Panc1 (cell line): ENCODE results near the gene SLC35F1. TPM values are rescaled to one million over a fixed set of nuclear protein-coding genes. Genes with fewer than 3 reads are reported as not detected.

Experiments
- ATAC-seq: fragments of 200-7000 bp; cut with Tn5 transposase; 2 replicates; pipeline ENCODE4 v1.9.1; 2020; ENCODE audit warnings: mild to moderate bottlenecking, moderate library complexity
- BruUV-seq: library from RNA; stranded (reverse); fragments of 400-500 nt; replicated peaks from 2 replicates; lab custom pipeline; 2021; lab: Mats Ljungman, UMichigan
- CTCF ChIA-PET: fragments of 300-600 bp; sonication (Branson Sonifier 250); formaldehyde crosslinking; loops from one replicate; lab custom pipeline; 2022; ENCODE audit warnings: antibody characterized with exemption; lab: Charles Lee
- POLR2A ChIA-PET: fragments of 300-600 bp; sonication (Branson Sonifier 250); formaldehyde crosslinking; loops from one replicate; lab custom pipeline; 2022; ENCODE audit warnings: antibody characterized with exemption; lab: Charles Lee
- DNase-seq: peaks from one replicate; pipeline ENCODE4 v3.0.0-alpha.2; 2010; ENCODE audit warnings: low read depth, low spot score
- H3K27ac ChIP-seq: 2 replicates; pipeline ENCODE4 v1.5.1; 2011; ENCODE audit warnings: mild to moderate bottlenecking, low read length, inconsistent platforms
- H3K27me3 ChIP-seq: fragments of 200-500 bp; sonication (Bioruptor generic); 2 replicates; pipeline ENCODE4 v1.6.0; 2014; ENCODE audit warnings: low read length, inconsistent platforms; ENCODE audit not compliant: control insufficient read depth, insufficient read depth
- H3K36me3 ChIP-seq: fragments of 200-500 bp; sonication (Bioruptor generic); 2 replicates; pipeline ENCODE4 v1.5.1; 2014; ENCODE audit warnings: inconsistent platforms, mild to moderate bottlenecking, low read length, moderate library complexity; ENCODE audit not compliant: control insufficient read depth, insufficient read depth
- H3K4me1 ChIP-seq: 2 replicates; pipeline ENCODE4 v1.5.1; 2011; ENCODE audit warnings: inconsistent platforms, mild to moderate bottlenecking, low read length, moderate library complexity; ENCODE audit not compliant: control insufficient read depth, insufficient read depth
- H3K4me3 ChIP-seq, 2 experiments: 2 replicates each; pipeline ENCODE4 v1.5.1; 2011 to 2012; ENCODE audit warnings: low read depth in 2 of 2, low read length in 2 of 2, mild to moderate bottlenecking in 2 of 2, inconsistent platforms in 1 of 2, moderate library complexity in 1 of 2
- H3K9me3 ChIP-seq: fragments of 200-500 bp; sonication (Bioruptor generic); 2 replicates; pipeline ENCODE4 v1.5.1; 2014; ENCODE audit warnings: low read depth, mild to moderate bottlenecking, inconsistent platforms, low read length, moderate library complexity; ENCODE audit not compliant: control insufficient read depth, insufficient read depth
- CTCF ChIP-seq: fragments of 450-650 bp; IDR thresholded peaks from 2 replicates; pipeline ENCODE4 v1.5.1; 2017; ENCODE audit warnings: mild to moderate bottlenecking
- POLR2AphosphoS5 ChIP-seq: IDR thresholded peaks from 2 replicates; pipeline ENCODE4 v1.6.1; 2012; ENCODE audit warnings: mild to moderate bottlenecking, low read depth, low read length, moderate library complexity
- REST ChIP-seq, 2 experiments: IDR thresholded peaks; 2 replicates each; pipeline ENCODE4 v1.6.1; 2011 to 2012; ENCODE audit warnings: low read depth in 2 of 2, control low read depth in 1 of 2, low read length in 1 of 2, mild to moderate bottlenecking in 1 of 2, moderate library complexity in 1 of 2; ENCODE audit not compliant: insufficient read depth in 1 of 2
- SIN3A ChIP-seq: IDR thresholded peaks from 2 replicates; pipeline ENCODE4 v1.6.1; 2012; ENCODE audit warnings: low read depth, mild to moderate bottlenecking, low read length, moderate library complexity, borderline replicate concordance; ENCODE audit not compliant: insufficient read depth
- TCF7L2 ChIP-seq: IDR thresholded peaks from 2 replicates; pipeline ENCODE4 v1.6.1; 2011; ENCODE audit warnings: mild to moderate bottlenecking, low read depth, low read length, inconsistent platforms
- in situ Hi-C: cut with HindIII; loops from 2 replicates; pipeline ENCODE4 v1.10.0; 2016; ENCODE audit warnings: low sequenced_read_pairs, low pct_unique_long_range_greater_than_20kb
- intact Hi-C: fragments of 100-400 bp; cut with micrococcal nuclease; formaldehyde crosslinking; loops from one replicate; pipeline ENCODE4 v1.10.0; 2022; ENCODE audit not compliant: unreplicated experiment
- total RNA-seq: library from RNA; stranded (reverse); gene quantifications from one replicate; pipeline ENCODE4 v1.2.1, GENCODE V29; 2021; ENCODE audit not compliant: unreplicated experiment

Gene SLC35F1
- total RNA-seq, 1 experiment from 2014 or later = not detected

GRCh38 chr6:118083711-118084110, 176.6 kb downstream of the SLC35F1 start:
- no peak overlapping the region for H3K27ac ChIP-seq
- intact Hi-C loops (no loop called here), in situ Hi-C loops (no loop called here)
- H3K27me3 ChIP-seq = no peaks in the 10 kb centered on the region
- BruUV-seq = no TSS peak
- no peak for TF ChIP-seq REST (IDR thresholded peaks at IDR 0.05; ENCODE audit: insufficient read depth in 1 of 2, low read depth in 2 of 2, low read length in 1 of 2)
- TF ChIP-seq CTCF = no peak
- TF ChIP-seq SIN3A = no peak
- no peak for TF ChIP-seq TCF7L2
- no peak for TF ChIP-seq POLR2AphosphoS5
- DNase-seq (no peak), ATAC-seq (no peak)
- ChIA-PET POLR2A (no interaction called here), CTCF (no interaction called here)
- H3K9me3 ChIP-seq = no peaks in the 10 kb centered on the region
- no peaks in the 10 kb centered on the region for H3K4me1 ChIP-seq
- H3K4me3 ChIP-seq = no peak overlapping the region
- H3K36me3 ChIP-seq = no peaks in the 10 kb centered on the region

GRCh38 chr6:118085665-118086064, 178.6 kb downstream of the SLC35F1 start:
- TF ChIP-seq SIN3A = no peak
- no peak for TF ChIP-seq POLR2AphosphoS5
- TF ChIP-seq CTCF = no peak
- no peak for TF ChIP-seq REST (IDR thresholded peaks at IDR 0.05; ENCODE audit: insufficient read depth in 1 of 2, low read depth in 2 of 2, low read length in 1 of 2)
- TF ChIP-seq TCF7L2 = no peak
- ChIA-PET CTCF (no interaction called here), POLR2A (no interaction called here)
- in situ Hi-C loops (no loop called here), intact Hi-C loops (no loop called here)
- DNase-seq = no peak
- H3K27ac ChIP-seq = no peak overlapping the region
- H3K27me3 ChIP-seq = no peaks in the 10 kb centered on the region
- BruUV-seq = no TSS peak
- H3K9me3 ChIP-seq = no peaks in the 10 kb centered on the region
- no peak for ATAC-seq
- H3K4me3 ChIP-seq = no peak overlapping the region
- no peaks in the 10 kb centered on the region for H3K4me1 ChIP-seq
- no peaks in the 10 kb centered on the region for H3K36me3 ChIP-seq
